Midbrain (tissue), 1 donor: Measurements from ENCODE around the gene ETAA1.
A peak's percentile ranks its signal among the peaks of the same experiment; 100 is the strongest.

Experiments
- DNase-seq: peaks from one replicate; lab custom pipeline; 2025; lab: John Stamatoyannopoulos, UW

The ETAA1 gene

GRCh38 chr2:67397143-67397986, at the start of gene ETAA1:
Gene ETAA1 (plus strand): TSS chr2:67397333. CDS start chr2:67397449, 116 bp downstream.
- DNase-seq, result peak; percentile 93

GRCh38 chr2:67366832-67367412, 30.2 kb upstream of the ETAA1 start:
- no peak for DNase-seq

- no peak for DNase-seq
These were observed 22.7 kb upstream of the ETAA1 start for GRCh38 chr2:67374481-67374880.

- no peak for DNase-seq
These were observed 22.2 kb upstream of the ETAA1 start for GRCh38 chr2:67374949-67375348.

GRCh38 chr2:67378555-67378954, 18.6 kb upstream of the ETAA1 start:
- DNase-seq, result no peak

- no peak for DNase-seq
These were observed 18.1 kb upstream of the ETAA1 start for GRCh38 chr2:67379048-67379447.

GRCh38 chr2:67384123-67384822, 12.9 kb upstream of the ETAA1 start:
- DNase-seq, result no peak

GRCh38 chr2:67388680-67389079, 8.5 kb upstream of the ETAA1 start:
- no peak for DNase-seq

- DNase-seq, result no peak
These were observed 7.8 kb upstream of the ETAA1 start for GRCh38 chr2:67389286-67389685.

GRCh38 chr2:67389788-67390187, 7.3 kb upstream of the ETAA1 start:
- DNase-seq, result no peak

- DNase-seq, result no peak
These were observed 3.9 kb upstream of the ETAA1 start for GRCh38 chr2:67393237-67393636.

GRCh38 chr2:67394734-67395133, 2.4 kb upstream of the ETAA1 start:
- no peak for DNase-seq

GRCh38 chr2:67399144-67399543, 2.0 kb downstream of the ETAA1 start:
- DNase-seq, result no peak

- no peak for DNase-seq
These were observed 2.8 kb downstream of the ETAA1 start for GRCh38 chr2:67399831-67400489.

- no peak for DNase-seq
These were observed 3.7 kb downstream of the ETAA1 start for GRCh38 chr2:67400560-67401485.

- no peak for DNase-seq
These were observed 11.2 kb downstream of the ETAA1 start for GRCh38 chr2:67408346-67408745.

- no peak for DNase-seq
These were observed 15.3 kb downstream of the ETAA1 start for GRCh38 chr2:67412424-67412823.

GRCh38 chr2:67414867-67415266, 17.7 kb downstream of the ETAA1 start:
- DNase-seq, result no peak

GRCh38 chr2:67416136-67416535, 19.0 kb downstream of the ETAA1 start:
- DNase-seq, result no peak

- DNase-seq, result no peak
These were observed 26.4 kb downstream of the ETAA1 start for GRCh38 chr2:67423489-67423888.

- no peak for DNase-seq
These were observed 39.1 kb downstream of the ETAA1 start for GRCh38 chr2:67436221-67436620.
